VCaP (cell line): ENCODE measurements around the gene SARNP.

Experiments used
- H3K27ac ChIP-seq: fragments of 450-650 bp; 2 replicates; pipeline ENCODE4 v1.5.1; 2017
- TF ChIP-seq, protein P1 (sequence below): fragments of 450-650 bp; conservative IDR thresholded peaks from 2 replicates; pipeline ENCODE4 v1.5.1; 2017; ENCODE audit warnings: mild to moderate bottlenecking, moderate library complexity

Gene SARNP

GRCh38 chr12:55733021-55733555, 84.4 kb downstream of the SARNP start:
- TF ChIP-seq, protein P1, sequence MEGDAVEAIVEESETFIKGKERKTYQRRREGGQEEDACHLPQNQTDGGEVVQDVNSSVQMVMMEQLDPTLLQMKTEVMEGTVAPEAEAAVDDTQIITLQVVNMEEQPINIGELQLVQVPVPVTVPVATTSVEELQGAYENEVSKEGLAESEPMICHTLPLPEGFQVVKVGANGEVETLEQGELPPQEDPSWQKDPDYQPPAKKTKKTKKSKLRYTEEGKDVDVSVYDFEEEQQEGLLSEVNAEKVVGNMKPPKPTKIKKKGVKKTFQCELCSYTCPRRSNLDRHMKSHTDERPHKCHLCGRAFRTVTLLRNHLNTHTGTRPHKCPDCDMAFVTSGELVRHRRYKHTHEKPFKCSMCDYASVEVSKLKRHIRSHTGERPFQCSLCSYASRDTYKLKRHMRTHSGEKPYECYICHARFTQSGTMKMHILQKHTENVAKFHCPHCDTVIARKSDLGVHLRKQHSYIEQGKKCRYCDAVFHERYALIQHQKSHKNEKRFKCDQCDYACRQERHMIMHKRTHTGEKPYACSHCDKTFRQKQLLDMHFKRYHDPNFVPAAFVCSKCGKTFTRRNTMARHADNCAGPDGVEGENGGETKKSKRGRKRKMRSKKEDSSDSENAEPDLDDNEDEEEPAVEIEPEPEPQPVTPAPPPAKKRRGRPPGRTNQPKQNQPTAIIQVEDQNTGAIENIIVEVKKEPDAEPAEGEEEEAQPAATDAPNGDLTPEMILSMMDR = no peak
- no peak overlapping the region for H3K27ac ChIP-seq

- H3K27ac ChIP-seq = no peak overlapping the region
- TF ChIP-seq, protein P1 = no peak
These were observed 85.2 kb downstream of the SARNP start for GRCh38 chr12:55732288-55732687.

GRCh38 chr12:55729819-55730818, 87.4 kb downstream of the SARNP start:
- peak overlapping the region; percentile 95 for H3K27ac ChIP-seq
- TF ChIP-seq, protein P1 = no peak

DNA sequence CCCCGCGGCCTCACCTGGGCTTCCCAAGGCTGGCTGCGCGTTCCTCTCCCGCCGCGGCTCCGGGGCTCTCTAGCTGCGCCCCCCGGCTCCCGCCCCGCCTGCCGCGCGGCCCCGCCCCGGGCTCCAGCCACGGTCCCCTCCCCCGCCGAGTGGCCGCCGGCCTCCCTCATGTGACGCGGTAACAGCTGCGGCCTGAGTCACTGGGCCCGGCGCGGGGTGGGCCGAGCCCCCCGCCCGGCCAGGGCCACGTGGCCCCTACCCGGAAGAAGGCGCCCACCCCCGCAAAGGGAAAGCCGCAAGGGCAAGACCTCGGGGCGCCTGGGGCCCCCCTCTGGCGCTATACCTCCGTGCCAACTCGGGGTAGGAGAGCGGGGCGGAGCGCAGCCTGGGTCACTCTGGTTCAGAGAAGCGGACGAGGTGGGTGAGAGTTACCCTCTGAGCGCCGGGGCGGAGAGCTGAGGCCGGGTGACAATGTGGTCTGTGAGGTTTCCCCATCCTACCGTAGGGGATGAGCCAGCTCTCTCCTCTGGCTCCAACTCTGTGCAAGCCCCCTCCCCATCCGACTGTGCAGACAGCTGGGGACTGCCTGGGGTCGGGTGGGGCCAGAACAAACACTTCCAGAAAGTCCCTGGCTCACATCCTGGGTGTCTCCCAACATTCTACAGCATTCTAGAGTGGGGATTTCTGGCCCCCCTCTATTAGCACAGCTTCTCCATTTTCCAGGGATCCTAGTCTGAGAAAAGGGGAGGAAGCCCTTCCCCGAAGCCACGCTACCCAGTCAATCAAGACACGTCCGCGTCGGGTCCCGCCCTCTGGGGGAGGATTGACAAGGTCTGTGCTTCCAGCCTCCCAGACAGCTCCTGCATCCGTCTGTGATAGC, 88.3 kb downstream of the SARNP start, which contains the start of gene CD63:
TSS of gene CD63 (minus strand) at position 71 of the 880 bp plus-strand sequence. CDS start 668 bp downstream, outside the sequence.
- TF ChIP-seq, protein P1 = no peak
- H3K27ac ChIP-seq = peak within 1 kb of the TSS; percentile 95

DNA sequence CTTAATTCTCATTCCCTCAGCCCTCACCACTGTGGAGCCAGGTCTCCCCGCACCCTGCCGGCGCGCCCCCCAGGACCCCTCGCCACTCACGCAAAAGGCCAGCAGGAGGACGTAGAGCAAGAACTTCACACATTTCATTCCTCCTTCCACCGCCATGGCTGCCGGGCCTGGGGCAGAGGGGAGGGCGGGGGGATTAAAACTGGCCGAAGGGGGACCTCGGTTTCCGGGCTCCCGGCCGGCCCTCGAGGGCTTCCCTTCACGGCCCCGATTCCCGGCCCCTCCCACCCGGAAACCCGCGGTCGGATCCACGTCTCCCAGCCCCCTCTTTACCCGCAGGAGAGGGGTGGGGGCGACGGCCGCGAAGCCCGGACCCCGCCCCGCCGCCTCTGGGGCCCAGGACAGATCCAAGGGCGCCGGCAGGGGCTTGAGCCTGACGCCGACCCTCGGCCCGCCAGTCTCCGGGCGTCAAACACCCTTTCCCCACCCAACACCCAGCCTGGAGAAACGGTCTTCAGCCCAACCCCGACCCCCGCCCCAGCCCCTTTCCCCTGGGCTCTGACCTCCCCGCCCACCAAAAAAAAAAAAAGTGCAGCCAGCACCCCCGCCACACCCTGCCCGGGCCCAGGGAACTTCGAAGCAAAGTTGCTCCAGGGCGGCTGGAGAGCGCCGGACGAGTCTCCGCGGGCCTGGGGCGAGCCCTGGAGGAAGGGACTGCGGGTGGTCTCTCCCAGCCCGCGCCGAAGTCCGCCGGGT, 89.2 kb downstream of the SARNP start:
- peak overlapping the region; percentile 95 for H3K27ac ChIP-seq
- TF ChIP-seq, protein P1 = no peak

GRCh38 chr12:55727643-55728185, 89.8 kb downstream of the SARNP start:
- peak overlapping the region; percentile 95 for H3K27ac ChIP-seq
- TF ChIP-seq, protein P1 = no peak
